HS-5 (cell line): ENCODE measurements around the gene ATOH7.
"Not testable (repeated sequence)": the region's sequence is repeated elsewhere in the genome, so short reads cannot be mapped to it uniquely, and the experiment has no call there.

ENCODE experiments used
- DNase-seq: peaks from one replicate; pipeline ENCODE4 v3.0.0-alpha.2; 2012; ENCODE audit warnings: low read depth

The ATOH7 gene

DNA sequence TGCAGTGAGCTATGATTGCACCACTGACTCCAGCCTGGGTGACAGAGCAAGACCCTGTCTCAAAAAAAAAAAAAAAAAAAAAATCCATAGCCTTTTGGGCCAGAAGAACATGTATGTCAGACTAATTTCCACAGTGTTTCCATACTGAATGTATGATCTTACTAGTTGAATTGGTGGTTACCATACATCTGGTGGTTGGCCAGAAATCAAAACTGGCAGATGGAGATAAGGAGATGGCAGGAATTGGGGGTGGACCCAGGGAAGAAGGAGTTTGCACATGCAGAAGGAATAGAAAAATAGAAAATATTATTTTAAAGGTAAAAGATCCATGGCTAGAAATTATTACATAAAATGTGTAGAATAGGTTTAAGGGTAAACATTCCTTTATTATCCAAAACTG, 3.7 kb upstream of the ATOH7 start:
- no peak for DNase-seq

GRCh38 chr10:68235111-68235510, 3.2 kb upstream of the ATOH7 start:
- no peak for DNase-seq

DNA sequence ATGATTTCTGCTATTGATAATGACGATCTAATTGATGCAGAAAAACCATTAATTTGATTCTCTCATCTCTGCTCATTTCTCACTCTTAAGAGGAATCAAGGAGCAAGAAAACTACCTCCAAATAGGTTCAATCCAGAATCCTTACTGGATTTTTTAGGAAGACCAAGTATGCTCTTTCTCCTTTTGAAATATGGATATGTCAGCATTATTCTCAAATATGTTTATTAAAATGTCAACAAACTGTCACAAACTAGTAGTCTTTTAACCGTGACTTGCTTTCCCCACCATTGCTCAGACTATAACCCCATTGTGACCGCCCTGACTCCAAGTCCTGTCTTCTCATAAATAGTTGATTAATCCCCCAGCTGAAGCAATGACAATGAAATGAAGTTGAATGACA, 1.1 kb upstream of the ATOH7 start:
- no peak for DNase-seq

DNA sequence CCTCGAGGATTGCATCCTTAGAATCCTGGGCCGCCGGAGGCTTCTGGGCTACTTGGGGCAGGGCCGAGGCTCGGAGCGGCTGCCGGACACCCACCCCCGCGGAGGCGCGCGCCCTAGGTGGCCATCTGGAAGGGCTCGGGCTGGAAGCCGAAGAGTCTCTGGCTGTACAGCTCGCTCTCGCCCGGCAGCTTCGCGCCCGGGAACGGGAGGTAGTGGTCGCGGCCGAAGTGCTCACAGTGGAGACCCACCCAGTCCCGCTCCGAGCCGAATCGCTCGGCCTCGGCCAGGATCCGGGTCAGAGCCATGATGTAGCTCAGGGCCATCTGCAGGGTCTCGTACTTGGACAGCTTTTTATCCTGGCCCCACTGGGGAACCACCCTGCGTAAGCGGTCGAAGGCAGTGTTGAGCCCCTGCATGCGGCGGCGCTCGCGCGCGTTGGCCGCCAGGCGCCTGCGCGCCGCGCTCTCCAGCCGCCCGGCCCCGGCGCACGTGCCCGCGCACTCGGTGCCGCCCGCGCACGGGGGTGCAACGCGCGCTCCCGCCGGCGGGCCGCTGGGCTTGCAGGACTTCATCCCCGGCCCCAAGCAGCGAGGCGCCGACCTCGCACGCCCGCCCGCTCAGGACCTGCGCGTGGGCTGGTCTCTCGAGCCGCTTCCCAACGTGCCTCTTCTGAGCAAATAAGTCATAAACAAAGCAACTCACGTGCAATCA, 652 bp downstream of the ATOH7 start:
- peak; percentile 53 for DNase-seq

- no peak for DNase-seq
Observed at GRCh38 chr10:68230268-68230667, 1.6 kb downstream of the ATOH7 start.

DNA sequence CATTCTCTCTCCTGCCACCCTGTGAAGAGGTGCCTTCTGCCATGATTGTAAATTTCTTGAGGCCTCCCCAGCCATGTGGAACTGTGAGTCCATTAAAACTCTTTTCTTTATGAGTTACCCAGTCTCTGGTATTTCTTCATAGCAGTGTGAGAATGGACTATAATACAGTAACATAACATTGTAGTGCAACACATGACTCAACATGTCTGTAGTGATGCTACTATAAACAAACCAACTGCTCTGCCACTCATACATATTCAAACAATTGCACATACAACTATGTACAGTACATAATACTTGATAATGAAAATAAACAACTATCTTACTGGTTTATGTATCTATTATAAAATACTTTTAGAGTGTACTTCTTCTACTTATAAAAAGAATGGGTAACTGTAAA, 7.1 kb downstream of the ATOH7 start:
- no peak for DNase-seq

DNA sequence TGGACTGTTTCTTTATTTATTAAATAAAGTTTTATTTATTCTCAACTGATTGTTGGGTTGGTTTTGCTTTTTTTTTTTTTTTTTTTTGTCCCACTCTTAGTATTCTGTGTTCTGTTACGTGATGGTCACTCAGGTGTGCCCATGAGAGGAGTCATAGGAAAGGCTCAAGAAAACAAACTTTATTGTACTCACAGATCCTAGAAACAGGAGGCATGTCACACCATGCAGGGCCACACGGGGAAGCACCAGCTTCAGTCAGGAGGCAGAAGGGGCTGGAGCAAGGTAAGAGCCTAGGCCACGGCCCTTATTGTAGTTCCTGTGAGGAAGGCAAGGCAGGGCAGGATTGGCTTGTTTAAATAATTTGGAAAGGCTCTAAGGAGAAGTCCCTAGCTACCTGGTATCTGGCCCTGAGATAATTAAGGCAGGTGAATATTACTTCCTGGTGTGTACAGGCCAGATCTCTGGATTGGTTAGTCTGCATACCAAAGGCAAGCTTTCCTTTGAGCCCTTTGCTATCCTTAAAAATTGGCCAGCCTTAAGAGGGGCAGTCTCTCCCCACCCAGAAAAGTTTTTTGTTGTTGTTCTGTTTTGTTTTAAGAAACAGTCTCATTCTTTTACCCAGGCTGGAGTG, 8.3 kb downstream of the ATOH7 start:
- no peak for DNase-seq

GRCh38 chr10:68222391-68222790, 9.5 kb downstream of the ATOH7 start:
- no peak for DNase-seq

GRCh38 chr10:68221196-68221595, 10.7 kb downstream of the ATOH7 start:
- DNase-seq = no peak

GRCh38 chr10:68218786-68219185, 13.1 kb downstream of the ATOH7 start:
- DNase-seq = no peak

- DNase-seq = no peak
Observed at GRCh38 chr10:68212721-68213352, 19.1 kb downstream of the ATOH7 start.

- no peak for DNase-seq
Observed at GRCh38 chr10:68211669-68212068, 20.2 kb downstream of the ATOH7 start.

- peak; percentile 74 for DNase-seq
Observed at GRCh38 chr10:68208424-68209042, 23.4 kb downstream of the ATOH7 start.

DNA sequence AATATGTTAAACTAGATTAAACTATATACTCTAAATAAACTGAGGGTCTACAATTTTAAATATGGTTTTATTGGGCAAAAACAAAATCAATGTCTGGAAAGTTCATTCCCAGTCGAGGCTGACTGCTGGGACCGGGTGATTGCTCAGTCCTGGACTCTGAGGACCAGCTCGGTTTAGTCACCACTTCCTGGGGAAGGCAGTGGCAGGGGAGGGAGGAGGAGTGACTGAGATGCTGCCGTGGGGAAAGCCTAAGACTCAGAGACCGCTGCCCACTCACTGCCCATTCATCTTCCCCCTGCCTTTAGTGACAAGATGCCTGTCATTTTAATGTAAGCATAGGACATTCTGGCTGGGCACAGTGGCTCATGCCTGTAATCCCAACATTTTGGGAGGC, 29.0 kb downstream of the ATOH7 start:
- DNase-seq = peak; percentile 44

GRCh38 chr10:68196701-68197100, 35.2 kb downstream of the ATOH7 start:
- DNase-seq = no peak

DNA sequence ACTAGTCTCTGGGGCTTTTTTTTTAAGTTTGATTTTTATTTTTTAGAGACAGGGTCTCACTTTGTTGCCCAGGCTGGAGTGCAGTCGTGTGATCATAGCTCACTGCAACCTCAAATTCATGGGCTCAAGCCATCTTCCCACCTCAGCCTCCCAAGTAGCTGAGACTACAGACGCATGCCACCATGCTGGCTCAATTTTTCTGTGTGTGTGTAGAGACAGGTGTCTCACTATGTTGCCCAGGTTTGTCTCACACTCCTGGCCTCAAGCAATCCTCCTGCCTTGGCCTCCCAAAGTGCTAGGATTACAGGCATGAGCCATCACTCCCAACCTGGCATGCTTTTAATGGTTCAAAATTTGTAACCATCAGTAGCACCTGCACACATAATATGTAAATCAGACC, 36.1 kb downstream of the ATOH7 start:
- DNase-seq = not testable (repeated sequence)

GRCh38 chr10:68194290-68194689, 37.6 kb downstream of the ATOH7 start:
- DNase-seq = no peak

GRCh38 chr10:68192113-68192512, 39.8 kb downstream of the ATOH7 start:
- DNase-seq = no peak

DNA sequence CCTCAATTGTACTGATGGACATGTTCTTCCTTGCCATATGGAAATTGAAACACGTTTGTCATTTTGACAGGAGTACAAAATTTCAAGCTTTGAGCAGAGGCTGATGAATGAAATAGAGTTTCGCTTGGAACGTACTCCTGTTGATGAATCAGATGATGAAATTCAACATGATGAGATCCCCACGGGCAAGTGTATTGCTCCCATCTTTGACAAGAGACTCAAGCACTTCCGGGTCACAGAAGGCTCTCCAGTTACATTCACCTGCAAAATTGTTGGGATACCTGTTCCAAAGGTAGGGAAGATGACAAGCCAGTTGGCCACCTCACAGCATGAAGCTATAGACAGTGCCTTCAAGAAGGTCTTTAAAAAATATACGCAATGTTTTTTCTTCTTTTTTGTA, 43.1 kb downstream of the ATOH7 start:
- DNase-seq = no peak

DNA sequence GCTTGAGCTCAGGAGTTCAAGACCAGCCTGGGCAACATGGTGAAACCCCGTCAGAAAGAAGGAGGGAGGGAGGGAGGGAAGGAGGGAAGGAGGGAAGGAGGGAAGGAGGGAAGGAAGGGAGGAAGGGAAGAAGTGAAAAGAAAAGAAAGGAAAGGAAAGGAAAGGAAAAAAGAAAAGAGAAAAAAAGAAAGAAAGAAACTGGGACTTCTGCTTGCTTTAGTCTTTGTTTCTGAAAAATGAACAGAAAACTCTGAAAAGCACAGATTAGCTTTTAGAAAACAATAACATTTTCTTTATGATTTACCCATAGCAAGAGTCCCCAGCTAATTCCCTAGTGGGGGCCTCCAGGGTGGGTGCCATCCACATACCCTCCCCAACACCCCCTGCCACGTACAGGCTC, 46.8 kb downstream of the ATOH7 start:
- DNase-seq = no peak

- DNase-seq = no peak
Observed at GRCh38 chr10:68184546-68184945, 47.4 kb downstream of the ATOH7 start.
